ENCODE measurements around the gene CRYBG1. TPM values are rescaled to one million over a fixed set of nuclear protein-coding genes. Genes with fewer than 3 reads are reported as not detected.

The CRYBG1 gene
- total RNA-seq, 1 experiment from 2014 or later, result 10.7 TPM

GRCh38 chr6:106379951-106380350 lies 19.4 kb downstream of the CRYBG1 start:
- intact Hi-C loops (cut with micrococcal nuclease), result no loop called here

More at GRCh38 chr6:106379951-106380350, 19.4 kb downstream of the CRYBG1 start:
- H3K9me2 ChIP-seq (ENCODE audit: insufficient read depth), result no peaks in the 10 kb centered on the region
- no peak for DNase-seq (ENCODE audit: low read depth, low spot score)
- H3K4me2 ChIP-seq (ENCODE audit: low read length), result no peak overlapping the region
- no peaks in the 10 kb centered on the region for H3K79me2 ChIP-seq (ENCODE audit: insufficient read depth, low read length)
- H3K27ac ChIP-seq (ENCODE audit: low read depth, low read length), result no peak overlapping the region
- TF ChIP-seq JUND (IDR thresholded peaks at IDR 0.05) (no peak), SIN3A (IDR thresholded peaks at IDR 0.05; ENCODE audit: low read depth) (no peak), TCF7L2 (IDR thresholded peaks at IDR 0.05; ENCODE audit: borderline replicate concordance, extremely low read depth, insufficient read depth, insufficient read length) (no peak), EGR1 (IDR thresholded peaks at IDR 0.05; ENCODE audit: low read depth) (no peak), POLR2AphosphoS5 (IDR thresholded peaks at IDR 0.05; ENCODE audit: low read depth, low read length) (no peak), SP1 (IDR thresholded peaks at IDR 0.05; ENCODE audit: low read depth) (no peak), ZFX (IDR thresholded peaks at IDR 0.05) (no peak), POLR2A (IDR thresholded peaks at IDR 0.05; ENCODE audit: borderline replicate concordance, extremely low read depth, insufficient read depth, insufficient read length) (no peak), REST (IDR thresholded peaks at IDR 0.05; ENCODE audit: low read depth) (no peak), MAX (IDR thresholded peaks at IDR 0.05) (no peak), ATF3 (IDR thresholded peaks at IDR 0.05) (no peak), CEBPB (IDR thresholded peaks at IDR 0.05; ENCODE audit: low read depth) (no peak), CTCF (IDR thresholded peaks at IDR 0.05 in 2 of 3, conservative IDR thresholded peaks at IDR 0.05 in 1 of 3; ENCODE audit: borderline replicate concordance in 1 of 3, insufficient read depth in 1 of 3, low read depth in 2 of 3, low read length in 2 of 3) (no peak), YY1 (IDR thresholded peaks at IDR 0.05; ENCODE audit: extremely low read depth, insufficient replicate concordance, low read depth, low read length) (no peak)
- ChIA-PET RAD21 (ENCODE audit: low non-redundant PET in 1 of 2, low total read pairs in 2 of 2, uncharacterized antibody in 2 of 2, unreplicated experiment in 2 of 2) (no interaction called here), POLR2A (no interaction called here), CTCF (no interaction called here)
- no peak overlapping the region for H3K4me3 ChIP-seq (replicated peaks in 1 of 2; ENCODE audit: low read depth in 1 of 2, low read length in 2 of 2)
- H2AFZ ChIP-seq (ENCODE audit: low read depth, low read length, poor library complexity, severe bottlenecking), result no peak overlapping the region
- no peaks in the 10 kb centered on the region for H3K36me3 ChIP-seq (ENCODE audit: control insufficient read depth in 1 of 2, insufficient read depth in 2 of 2, low read length in 2 of 2)
- H3K9me3 ChIP-seq (ENCODE audit: control insufficient read depth in 1 of 2, insufficient read depth in 1 of 2, low read depth in 1 of 2, low read length in 2 of 2), result no peaks in the 10 kb centered on the region
- ATAC-seq, result no peak
- no peaks in the 10 kb centered on the region for H4K20me1 ChIP-seq (ENCODE audit: insufficient read depth)
- BruUV-seq (replicated peaks), result no TSS peak
- H3K9ac ChIP-seq (ENCODE audit: low read length), result no peak overlapping the region
- peaks cover 0 to 22% of the 10 kb centered on the region in 2 experiments; a peak in 2 of 4 replicates for H3K4me1 ChIP-seq (ENCODE audit: control insufficient read depth in 1 of 2, insufficient read depth in 2 of 2, low read length in 2 of 2)
- H3K27me3 ChIP-seq (ENCODE audit: insufficient read depth, low read length), result no peaks in the 10 kb centered on the region

Data from HCT116 (cell line).